Measurements from ENCODE around the gene ERG28.

DNA sequence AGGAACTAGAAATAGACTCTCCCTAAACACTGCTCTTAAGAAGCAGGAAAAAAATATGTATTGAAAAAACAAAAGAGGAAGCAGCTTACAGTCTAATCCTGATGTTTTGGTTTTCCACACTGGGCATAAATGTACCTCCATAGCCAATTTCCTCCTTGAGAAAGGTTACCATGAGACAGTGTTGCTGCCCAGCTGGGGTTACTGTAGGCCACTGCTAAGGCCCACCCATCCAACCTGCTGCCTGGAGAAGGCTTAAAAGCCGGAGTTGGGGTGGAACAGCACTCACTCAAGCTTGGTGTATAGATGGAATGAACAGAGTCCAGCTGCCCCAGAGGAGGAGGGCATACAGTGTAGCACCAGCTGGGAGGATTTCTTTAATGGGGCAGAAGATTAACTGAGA lies 41.1 kb downstream of the ERG28 start:
- TF ChIP-seq, protein P1, sequence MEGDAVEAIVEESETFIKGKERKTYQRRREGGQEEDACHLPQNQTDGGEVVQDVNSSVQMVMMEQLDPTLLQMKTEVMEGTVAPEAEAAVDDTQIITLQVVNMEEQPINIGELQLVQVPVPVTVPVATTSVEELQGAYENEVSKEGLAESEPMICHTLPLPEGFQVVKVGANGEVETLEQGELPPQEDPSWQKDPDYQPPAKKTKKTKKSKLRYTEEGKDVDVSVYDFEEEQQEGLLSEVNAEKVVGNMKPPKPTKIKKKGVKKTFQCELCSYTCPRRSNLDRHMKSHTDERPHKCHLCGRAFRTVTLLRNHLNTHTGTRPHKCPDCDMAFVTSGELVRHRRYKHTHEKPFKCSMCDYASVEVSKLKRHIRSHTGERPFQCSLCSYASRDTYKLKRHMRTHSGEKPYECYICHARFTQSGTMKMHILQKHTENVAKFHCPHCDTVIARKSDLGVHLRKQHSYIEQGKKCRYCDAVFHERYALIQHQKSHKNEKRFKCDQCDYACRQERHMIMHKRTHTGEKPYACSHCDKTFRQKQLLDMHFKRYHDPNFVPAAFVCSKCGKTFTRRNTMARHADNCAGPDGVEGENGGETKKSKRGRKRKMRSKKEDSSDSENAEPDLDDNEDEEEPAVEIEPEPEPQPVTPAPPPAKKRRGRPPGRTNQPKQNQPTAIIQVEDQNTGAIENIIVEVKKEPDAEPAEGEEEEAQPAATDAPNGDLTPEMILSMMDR (IDR thresholded peaks at IDR 0.05; ENCODE audit: low read depth, low read length) = no peak
- no peak for TF ChIP-seq POLR2A (IDR thresholded peaks at IDR 0.05; ENCODE audit: extremely low read depth, insufficient read length)

Data from NB4 (cell line).